GM12801 (cell line): ENCODE results near the gene KNOP1.

Experiments
- TF ChIP-seq, protein P1 (sequence below): IDR thresholded peaks from one replicate; pipeline ENCODE4 v1.5.1; 2011; ENCODE audit warnings: control low read depth; ENCODE audit not compliant: insufficient read length; ENCODE audit errors: extremely low read depth

Gene KNOP1

DNA sequence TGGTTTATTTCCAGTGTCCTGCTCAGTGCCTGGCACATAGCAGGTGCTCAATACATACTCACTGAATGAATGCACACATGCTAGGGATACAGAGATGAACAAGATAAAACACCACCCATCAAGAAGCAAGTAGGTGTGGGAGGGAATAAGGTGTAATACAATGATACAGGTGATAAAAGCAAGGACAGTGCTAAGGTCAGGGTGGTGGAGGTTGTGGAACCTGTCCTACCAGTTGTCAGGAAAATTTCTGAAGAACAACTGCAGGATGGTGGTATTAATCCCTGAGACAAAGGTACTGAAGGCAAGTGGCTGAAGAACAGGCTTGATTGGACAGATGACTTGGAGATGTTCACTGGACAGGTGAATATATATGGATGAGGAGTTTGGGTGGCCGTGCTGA is 1.8 kb downstream of the KNOP1 start:
- TF ChIP-seq, protein P1, sequence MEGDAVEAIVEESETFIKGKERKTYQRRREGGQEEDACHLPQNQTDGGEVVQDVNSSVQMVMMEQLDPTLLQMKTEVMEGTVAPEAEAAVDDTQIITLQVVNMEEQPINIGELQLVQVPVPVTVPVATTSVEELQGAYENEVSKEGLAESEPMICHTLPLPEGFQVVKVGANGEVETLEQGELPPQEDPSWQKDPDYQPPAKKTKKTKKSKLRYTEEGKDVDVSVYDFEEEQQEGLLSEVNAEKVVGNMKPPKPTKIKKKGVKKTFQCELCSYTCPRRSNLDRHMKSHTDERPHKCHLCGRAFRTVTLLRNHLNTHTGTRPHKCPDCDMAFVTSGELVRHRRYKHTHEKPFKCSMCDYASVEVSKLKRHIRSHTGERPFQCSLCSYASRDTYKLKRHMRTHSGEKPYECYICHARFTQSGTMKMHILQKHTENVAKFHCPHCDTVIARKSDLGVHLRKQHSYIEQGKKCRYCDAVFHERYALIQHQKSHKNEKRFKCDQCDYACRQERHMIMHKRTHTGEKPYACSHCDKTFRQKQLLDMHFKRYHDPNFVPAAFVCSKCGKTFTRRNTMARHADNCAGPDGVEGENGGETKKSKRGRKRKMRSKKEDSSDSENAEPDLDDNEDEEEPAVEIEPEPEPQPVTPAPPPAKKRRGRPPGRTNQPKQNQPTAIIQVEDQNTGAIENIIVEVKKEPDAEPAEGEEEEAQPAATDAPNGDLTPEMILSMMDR: no peak

- TF ChIP-seq, protein P1: no peak
Observed at GRCh38 chr16:19715566-19715965, 2.5 kb downstream of the KNOP1 start.

GRCh38 chr16:19713697-19714096 is 4.3 kb downstream of the KNOP1 start:
- TF ChIP-seq, protein P1: no peak

GRCh38 chr16:19712418-19713058 is 5.5 kb downstream of the KNOP1 start:
- TF ChIP-seq, protein P1: no peak

- TF ChIP-seq, protein P1: no peak
Observed at GRCh38 chr16:19711643-19712042, 6.4 kb downstream of the KNOP1 start.

- TF ChIP-seq, protein P1: no peak
Observed at GRCh38 chr16:19710991-19711545, 7.0 kb downstream of the KNOP1 start.

DNA sequence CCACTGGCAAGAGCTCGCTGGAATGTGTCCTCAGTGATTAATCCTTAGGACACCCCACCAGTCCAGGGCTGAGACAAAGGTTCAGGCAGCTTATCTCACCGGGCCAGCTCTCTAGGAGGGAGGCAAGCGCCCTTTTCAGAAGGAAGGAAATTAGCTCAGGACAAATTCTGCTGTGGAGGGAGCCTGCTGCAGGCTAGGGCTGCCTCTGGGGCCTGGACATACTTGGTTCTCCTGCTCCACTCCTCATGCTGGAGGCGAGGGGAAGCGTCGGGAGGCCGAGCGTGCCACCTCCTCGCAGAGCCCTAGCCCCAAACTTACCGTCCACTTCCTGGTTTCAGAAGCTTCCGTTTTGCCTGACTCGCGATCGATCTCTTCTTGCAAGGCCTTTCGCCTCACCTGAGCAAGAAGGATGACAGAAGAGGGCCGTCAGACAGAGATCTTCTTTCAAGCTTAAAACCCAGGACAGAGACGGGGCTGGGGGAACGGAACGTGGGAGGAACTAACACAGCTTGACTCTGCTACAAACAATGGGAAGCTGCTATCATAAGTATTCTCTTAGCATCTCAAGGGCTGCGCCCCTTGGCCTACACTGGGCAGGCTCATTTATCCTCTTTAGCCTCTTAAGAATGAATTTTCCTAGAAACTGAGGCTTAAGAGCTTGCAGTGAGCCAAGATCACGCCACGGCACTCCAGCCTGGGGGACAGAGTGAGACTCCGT is 7.7 kb downstream of the KNOP1 start:
- TF ChIP-seq, protein P1: no peak
